Activated CD4-positive, alpha-beta T cell treated with anti-CD3 and anti-CD28 coated beads, Interleukin-2, Interleukin-6, amounts not matched to agents 100 ng/mL and 50 ng/mL, durations not matched to agents 16 hours and 8 hours (primary cell): Measurements from ENCODE around the gene MYO9A.
"Not testable (repeated sequence)": the region's sequence is repeated elsewhere in the genome, so short reads cannot be mapped to it uniquely, and the experiment has no call there.

Experiments used
- DNase-seq: peaks from one replicate; pipeline ENCODE4 v3.0.0-alpha.2; 2020

Gene MYO9A

DNA sequence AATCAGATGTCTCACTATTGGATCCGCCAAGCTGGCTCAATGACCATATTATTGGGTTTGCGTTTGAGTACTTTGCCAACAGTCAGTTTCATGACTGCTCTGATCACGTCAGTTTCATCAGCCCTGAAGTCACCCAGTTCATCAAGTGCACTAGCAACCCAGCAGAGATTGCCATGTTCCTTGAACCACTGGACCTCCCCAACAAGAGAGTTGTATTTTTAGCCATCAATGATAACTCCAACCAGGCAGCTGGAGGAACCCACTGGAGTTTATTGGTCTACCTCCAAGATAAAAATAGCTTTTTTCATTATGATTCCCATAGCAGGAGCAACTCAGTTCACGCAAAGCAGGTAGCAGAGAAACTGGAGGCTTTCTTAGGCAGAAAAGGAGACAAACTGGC lies 21.7 kb upstream of the MYO9A start:
- DNase-seq = no peak

- no peak for DNase-seq
Measured at GRCh38 chr15:72136170-72137051, 18.5 kb upstream of the MYO9A start.

DNA sequence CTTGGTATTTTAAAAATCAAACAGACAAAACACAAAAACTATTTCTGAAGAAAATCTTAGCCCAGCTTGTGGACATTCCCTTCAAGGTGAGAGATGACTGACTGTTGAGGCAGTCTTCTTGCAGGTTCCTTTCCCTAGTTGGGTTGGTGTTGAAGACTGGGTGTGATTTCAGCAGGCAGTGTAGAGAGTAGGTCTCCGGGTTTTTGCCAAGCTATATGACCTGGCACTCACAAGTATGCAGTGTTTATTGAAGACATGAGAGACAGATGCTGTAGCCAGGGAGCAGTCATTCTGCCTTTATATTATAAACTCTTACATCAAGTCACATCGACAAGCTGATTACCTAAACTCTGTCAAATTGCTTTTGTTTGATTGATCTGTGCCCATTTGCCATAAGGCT lies 17.8 kb upstream of the MYO9A start:
- DNase-seq = no peak

DNA sequence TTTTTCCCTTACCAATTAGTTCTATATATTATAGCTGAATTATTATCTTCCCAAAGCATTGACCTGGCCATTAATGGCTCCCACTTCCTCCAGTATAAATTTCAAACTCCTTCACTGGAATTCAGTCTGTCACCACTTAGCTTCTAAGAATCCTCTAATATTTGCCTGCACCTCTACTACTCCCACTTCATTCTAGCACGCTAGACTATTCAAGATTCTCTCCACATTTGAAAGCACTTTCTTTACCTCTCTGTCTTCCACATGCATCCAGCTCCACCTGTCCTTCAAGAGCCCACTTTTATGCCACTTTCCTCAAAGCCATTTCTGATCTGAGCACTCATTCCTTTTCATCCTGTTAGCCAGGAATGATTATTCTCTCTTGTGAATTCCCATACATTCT lies 15.3 kb upstream of the MYO9A start:
- no peak for DNase-seq

GRCh38 chr15:72131922-72132321 lies 14.0 kb upstream of the MYO9A start:
- DNase-seq = no peak

DNA sequence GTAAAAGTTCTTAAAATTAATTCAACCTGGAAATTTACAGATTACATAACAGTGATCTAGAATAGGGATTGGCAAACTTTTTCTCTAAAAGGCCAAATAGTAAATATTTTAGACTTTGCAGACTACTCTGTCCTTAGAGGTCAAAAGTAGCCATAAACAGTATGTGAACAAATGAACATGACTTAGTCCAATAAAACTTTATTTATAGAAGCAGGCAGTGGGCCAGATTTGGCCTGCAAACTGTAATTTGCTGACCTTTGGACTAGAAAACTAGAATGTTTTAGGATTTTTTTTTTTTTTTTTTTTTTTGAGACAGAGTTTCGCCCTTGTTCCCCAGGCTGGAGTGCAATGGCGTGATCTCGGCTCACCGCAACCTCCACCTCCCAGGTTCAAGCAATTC lies 12.3 kb upstream of the MYO9A start:
- no peak for DNase-seq

- DNase-seq = no peak
Measured at GRCh38 chr15:72128359-72128758, 10.4 kb upstream of the MYO9A start.

DNA sequence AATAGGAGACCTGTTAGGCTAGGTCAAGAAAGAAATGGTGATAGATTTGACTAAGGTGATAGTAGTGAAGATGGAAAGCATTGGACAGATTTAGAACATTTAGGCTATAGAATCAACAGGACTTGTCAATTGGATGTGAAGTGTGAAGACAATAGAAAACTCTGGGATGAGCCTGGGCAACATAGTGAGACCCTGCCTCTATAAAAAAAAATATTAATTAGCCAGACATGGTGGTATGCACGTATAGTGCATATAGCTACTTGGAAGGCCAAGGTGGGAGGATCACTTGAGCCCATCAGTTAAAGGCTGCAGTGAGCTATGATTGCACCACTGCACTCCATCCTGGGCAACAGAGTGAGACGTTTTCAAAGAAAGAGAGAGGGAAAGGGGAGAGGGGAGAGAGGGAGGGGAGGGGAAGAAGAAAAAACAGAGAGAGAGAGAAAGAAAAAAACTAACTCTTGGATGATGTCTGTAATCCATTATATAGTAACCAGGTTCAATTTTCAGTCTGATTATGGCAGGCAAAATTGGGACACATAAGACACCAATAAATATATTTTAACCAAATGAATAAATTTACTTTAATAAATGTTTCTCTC lies 9.9 kb upstream of the MYO9A start:
- no peak for DNase-seq

DNA sequence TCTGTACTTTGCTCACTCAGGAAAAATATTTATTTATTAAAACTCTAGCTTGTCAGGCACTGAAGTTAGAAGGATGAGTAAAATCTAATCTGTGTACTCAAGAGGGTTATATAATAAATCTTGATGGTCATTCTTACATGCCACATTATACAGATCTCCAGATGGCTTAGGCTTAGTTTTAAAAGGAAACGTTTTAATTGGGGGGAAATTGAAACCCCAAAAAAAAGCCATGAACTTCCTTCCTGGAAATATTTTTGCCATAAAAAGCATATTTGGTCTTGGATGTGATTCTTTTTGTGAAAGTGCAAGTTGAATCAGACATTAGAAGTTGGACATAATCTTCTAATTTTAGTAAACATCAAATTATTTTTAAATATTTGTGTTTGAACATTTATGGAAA lies 6.3 kb upstream of the MYO9A start:
- DNase-seq = no peak

DNA sequence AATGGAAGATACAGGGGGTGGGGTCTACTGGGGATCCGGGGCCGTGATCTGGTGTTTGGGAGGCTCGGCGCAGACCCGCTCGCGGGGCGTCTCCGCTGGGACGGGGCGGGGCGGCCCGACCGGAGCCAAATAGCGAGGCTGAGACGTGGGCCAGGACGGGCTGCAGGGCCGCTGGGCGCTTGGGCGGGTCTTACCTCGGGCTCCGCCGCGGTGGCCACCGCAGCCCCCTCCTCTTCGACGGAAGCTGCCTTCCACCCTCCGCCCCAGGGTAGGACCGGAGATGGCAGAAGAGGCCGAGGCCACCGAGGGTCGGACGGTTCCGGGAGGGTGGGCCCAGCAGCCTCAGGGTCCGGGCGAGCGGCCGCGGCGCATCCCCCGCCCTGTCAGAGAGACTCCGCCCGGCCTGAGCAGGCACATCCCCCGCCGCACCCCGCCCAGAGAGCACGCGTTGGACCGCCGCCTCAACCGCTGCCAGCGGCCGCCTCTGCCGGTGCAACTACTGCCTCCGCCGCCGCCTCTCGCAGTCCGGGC lies 399 bp downstream of the MYO9A start:
- DNase-seq = peak; percentile 77

DNA sequence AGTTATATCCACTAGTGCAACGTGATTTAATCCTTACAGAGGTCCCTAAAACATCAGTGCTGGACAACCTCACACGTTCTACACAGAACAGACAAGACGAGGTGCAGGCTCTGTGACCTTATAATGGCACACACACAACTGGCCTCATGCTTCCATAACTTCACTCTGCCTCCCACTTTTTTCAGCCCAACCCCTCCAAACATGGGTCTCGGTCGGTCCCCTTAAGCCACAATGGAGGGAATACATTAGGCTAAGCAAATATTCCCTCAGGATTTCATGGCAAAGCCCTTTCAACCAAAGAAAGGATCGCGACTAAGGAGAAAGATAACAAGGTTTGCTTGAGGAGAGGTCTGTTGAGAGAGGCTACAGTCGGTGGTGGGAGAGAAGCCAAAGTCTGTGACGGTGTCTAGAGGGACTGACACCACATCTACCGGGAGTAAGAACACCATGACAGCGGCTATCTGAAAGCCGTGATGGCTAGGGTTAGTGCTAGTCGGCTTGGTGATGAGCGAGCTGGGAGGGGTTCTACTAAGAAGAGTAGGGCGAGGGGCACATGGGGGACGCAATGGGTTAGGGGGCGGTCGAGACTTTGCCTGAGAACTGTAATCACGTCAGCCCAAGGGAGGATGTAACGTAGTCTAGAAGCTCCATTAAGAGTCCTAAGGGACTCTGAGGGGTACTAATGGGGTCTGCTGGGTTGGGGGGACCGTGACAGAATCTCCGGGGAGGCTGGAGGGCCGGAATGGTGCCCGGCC lies 1.0 kb downstream of the MYO9A start:
- DNase-seq = no peak

GRCh38 chr15:72113347-72114031 lies 4.5 kb downstream of the MYO9A start:
- DNase-seq = no peak

DNA sequence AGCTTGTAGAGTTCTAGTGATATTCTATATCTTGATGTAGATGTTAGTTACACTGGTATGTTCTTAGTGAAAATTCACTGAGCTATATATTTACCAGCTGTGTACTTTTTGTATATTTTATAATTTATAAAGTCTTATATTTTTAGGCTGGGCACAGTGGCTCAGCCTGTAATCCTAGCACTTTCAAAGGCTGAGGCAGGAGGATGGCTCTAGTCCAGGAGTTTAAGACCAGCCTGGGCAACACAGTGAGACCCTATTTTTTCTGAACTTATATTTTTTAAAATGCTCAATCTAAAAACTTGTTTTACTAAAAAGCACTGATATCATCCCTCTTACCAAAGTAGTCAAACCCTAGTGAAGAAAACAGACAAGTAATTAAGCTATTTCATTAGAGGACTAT lies 5.1 kb downstream of the MYO9A start:
- no peak for DNase-seq

- no peak for DNase-seq
Measured at GRCh38 chr15:72112116-72112515, 5.8 kb downstream of the MYO9A start.

GRCh38 chr15:72110355-72110754 lies 7.6 kb downstream of the MYO9A start:
- DNase-seq = no peak

- no peak for DNase-seq
Measured at GRCh38 chr15:72106068-72106467, 11.9 kb downstream of the MYO9A start.

- no peak for DNase-seq
Measured at GRCh38 chr15:72105111-72105510, 12.8 kb downstream of the MYO9A start.

DNA sequence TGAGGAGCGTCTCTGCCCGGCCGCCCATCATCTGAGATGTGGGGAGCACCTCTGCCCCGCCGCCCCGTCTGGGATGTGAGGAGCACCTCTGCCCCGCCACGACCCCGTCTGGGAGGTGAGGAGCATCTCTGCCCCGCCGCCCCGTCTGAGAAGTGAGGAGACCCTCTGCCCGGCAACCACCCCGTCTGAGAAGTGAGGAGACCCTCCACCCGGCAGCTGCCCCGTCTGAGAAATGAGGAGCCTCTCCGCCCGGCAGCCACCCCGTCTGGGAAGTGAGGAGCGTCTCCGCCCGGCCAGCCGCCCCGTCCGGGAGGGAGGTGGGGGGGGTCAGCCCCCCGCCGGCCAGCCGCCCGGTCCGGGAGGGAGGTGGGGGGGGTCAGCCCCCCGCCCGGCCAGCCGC lies 17.4 kb downstream of the MYO9A start:
- DNase-seq = not testable (repeated sequence)

DNA sequence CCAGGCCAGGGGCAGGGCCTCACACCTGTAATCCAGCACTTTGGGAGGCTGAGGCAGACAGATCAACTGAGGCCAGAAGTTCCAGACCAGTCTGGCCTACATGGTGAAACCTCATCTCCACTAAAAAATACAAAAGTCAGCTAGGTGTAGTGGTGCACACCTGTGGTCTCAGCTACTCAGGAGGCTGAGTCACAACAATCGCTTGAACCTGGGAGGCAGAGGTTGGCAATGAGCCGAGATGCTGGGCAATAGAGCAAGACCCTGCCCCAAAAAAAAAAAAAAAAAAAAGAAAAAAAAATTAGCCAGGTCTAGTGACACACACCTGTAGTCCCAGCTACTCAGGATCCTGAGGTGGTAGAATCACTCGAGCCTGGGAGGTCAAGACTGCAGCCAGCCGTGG lies 18.8 kb downstream of the MYO9A start:
- DNase-seq = no peak

DNA sequence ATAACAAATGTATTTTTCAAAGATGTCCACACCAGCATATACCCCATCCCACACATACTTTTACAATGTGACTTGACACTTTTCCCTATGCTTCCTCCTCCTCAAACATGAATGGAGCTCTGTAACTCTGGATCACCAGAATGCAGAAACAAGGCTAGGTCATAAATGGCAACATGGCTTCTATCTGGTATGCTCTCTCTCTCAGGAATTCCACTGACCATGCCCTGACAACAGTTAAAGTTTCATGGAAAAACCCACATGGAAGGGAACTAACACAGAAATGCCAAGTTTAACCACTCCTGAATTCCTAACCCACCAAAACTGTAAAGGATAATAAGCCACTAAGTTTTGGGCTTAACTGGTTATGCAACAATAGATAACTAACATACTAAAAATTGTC lies 19.9 kb downstream of the MYO9A start:
- no peak for DNase-seq

DNA sequence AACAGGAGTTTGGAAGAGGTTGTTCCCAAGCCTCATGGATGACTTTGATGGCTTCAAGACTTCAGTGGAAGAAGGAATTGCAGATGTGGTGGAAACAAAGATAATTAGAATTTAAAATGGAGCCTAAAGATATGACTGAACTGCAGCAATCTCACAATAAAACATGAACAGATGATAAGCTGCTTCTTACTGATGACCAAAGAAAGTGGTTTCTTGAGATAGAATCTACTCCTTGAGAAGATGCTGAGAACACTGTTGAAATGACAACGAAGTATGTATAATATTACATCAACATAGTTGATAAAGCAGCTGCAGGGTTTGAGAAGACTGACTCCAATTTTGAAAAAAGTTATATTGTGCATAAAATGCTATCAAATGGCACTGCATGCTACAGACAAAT lies 21.2 kb downstream of the MYO9A start:
- DNase-seq = no peak

DNA sequence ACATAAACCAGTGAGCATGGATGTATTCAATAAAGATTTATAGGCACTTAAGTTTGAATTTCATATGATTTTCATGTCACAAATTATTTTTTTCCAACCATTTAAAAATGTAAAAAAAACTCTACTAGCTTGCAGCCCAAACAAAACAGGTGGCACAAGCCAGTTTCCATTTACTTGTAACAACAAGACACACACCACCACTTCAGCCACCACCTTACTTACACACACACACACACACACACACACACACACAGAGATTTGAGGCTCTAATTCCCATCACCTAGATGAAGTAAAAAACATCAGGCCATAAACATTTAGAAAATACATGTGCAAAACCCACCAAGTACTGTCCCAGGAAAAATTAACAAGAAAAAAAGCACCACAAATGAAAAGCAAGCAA lies 25.3 kb downstream of the MYO9A start:
- no peak for DNase-seq

DNA sequence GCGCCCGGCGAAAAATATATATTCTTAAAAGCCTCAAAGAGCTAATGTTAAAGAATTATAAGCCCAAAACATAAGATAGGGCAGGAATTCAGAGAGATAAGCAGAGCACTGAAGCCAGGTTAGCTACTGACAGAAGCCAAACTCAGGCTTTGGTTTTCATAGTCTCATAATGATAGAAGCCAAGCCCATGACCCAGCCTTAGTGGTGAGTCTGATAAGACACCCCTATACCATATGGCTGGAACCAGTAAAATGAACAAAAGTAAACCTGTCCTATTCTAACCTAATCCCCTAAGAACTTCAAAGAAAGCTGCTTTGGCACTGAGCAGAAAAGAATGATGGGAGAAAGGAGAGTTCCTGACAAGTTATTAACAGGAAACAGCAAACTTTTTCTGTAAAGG lies 25.9 kb downstream of the MYO9A start:
- no peak for DNase-seq
